ENCODE data around the gene MBTD1. TPM values are rescaled to one million over a fixed set of nuclear protein-coding genes. Genes with fewer than 3 reads are reported as not detected.

Gene MBTD1
- total RNA-seq, 3 donors from 2014 or later, result 19.4 to 34.5 (median 24.9) TPM

DNA sequence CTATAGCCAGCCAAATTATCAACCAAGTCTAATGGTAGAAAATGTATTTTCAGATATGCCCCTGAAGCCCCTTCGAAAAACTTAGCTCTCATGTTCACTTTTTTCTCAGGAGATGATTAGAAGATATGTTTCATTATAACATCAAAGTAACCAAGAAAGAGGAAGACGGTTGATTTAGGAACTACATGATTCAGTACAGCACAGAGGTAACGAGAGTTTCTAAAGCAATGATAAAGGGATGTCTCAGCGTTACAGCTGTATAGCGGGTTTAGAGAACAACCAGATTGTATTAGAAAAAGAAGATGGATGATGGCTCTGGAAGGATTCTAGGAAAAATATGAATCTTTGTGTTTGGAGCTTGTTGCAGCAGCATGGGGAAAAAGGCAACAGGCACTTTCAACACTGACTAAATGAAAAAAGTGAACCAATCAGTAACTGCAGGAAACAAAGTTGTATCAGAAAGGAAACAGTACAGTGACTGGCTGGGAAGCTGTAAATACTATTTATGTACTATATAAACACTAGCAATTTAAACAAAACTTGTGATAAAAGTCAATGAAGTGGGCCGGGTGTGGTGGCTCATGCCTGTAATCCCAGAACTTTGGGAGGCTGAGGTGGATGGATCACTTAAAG, 21.5 kb downstream of the MBTD1 start:
- Histone ChIP-seq H3K9me3 (no peaks in the 10 kb centered on the region), H3K4me3 (no peak overlapping the region), H3K4me1 (no peaks in the 10 kb centered on the region), H3K27me3 (no peaks in the 10 kb centered on the region), H3K36me3 (no peaks in the 10 kb centered on the region), H3K27ac (no peak overlapping the region)
- no peak for DNase-seq (ENCODE audit: low spot score in 2 of 2)
- TF ChIP-seq, protein P1, sequence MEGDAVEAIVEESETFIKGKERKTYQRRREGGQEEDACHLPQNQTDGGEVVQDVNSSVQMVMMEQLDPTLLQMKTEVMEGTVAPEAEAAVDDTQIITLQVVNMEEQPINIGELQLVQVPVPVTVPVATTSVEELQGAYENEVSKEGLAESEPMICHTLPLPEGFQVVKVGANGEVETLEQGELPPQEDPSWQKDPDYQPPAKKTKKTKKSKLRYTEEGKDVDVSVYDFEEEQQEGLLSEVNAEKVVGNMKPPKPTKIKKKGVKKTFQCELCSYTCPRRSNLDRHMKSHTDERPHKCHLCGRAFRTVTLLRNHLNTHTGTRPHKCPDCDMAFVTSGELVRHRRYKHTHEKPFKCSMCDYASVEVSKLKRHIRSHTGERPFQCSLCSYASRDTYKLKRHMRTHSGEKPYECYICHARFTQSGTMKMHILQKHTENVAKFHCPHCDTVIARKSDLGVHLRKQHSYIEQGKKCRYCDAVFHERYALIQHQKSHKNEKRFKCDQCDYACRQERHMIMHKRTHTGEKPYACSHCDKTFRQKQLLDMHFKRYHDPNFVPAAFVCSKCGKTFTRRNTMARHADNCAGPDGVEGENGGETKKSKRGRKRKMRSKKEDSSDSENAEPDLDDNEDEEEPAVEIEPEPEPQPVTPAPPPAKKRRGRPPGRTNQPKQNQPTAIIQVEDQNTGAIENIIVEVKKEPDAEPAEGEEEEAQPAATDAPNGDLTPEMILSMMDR (IDR thresholded peaks at IDR 0.05), result no peak
- TF ChIP-seq POLR2A (IDR thresholded peaks at IDR 0.05) (no peak), POLR2AphosphoS5 (IDR thresholded peaks at IDR 0.05) (no peak)
- intact Hi-C loops (cut with DNase I; ENCODE audit: low total_unique reads), result no loop called here

DNA sequence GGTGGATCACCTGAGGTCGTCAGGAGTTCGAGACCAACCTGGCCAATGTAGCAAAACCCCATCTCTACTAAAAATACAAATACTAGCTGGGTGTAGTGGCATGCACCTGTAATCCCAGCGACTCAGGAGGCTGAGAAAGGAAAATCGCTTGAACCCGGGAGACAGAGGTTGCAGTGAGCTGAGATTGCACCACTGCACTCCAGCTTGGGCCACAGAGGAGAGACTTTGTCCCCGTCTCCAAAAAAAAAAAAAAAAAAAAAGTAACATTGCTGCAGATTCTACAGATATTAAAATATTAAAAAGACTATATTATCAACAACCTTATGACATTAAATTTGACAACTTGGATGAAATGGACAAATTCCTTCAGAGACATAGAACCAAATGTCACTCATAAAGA, 25.7 kb downstream of the MBTD1 start:
- Histone ChIP-seq H3K27me3 (no peaks in the 10 kb centered on the region), H3K4me3 (no peak overlapping the region), H3K4me1 (no peaks in the 10 kb centered on the region), H3K9me3 (no peaks in the 10 kb centered on the region), H3K36me3 (no peaks in the 10 kb centered on the region), H3K27ac (no peak overlapping the region)
- TF ChIP-seq POLR2AphosphoS5 (IDR thresholded peaks at IDR 0.05) (no peak), POLR2A (IDR thresholded peaks at IDR 0.05) (no peak)
- TF ChIP-seq, protein P1 (IDR thresholded peaks at IDR 0.05), result no peak
- DNase-seq (ENCODE audit: low spot score in 2 of 2), result no peak
- intact Hi-C loops (cut with DNase I; ENCODE audit: low total_unique reads), result no loop called here

DNA sequence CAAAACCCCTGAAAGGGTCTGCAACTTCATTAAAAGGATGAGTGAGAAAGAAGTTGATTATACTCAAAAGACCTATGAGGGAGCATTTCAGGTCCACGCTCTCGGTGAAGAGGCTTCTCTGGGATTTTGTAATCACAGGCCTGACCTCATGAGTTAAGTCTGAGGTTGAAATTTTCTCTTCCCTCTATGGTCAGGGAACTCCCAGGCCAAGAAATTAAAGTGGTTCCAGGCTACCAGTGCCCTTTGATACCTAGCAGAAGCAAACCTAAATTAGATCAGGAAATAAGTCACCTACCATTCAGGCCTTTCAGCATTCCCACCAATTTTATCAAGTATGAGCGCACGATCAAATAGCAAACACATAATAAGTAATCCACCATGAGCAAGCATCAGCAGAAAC, 27.9 kb downstream of the MBTD1 start:
- intact Hi-C loops (cut with DNase I; ENCODE audit: low total_unique reads), result no loop called here
- H3K4me1 ChIP-seq, result no peaks in the 10 kb centered on the region
- H3K4me3 ChIP-seq, result no peak overlapping the region
- no peaks in the 10 kb centered on the region for H3K9me3 ChIP-seq
- no peaks in the 10 kb centered on the region for H3K36me3 ChIP-seq
- DNase-seq (ENCODE audit: low spot score in 2 of 2), result no peak
- H3K27ac ChIP-seq, result no peak overlapping the region
- no peaks in the 10 kb centered on the region for H3K27me3 ChIP-seq
- TF ChIP-seq POLR2AphosphoS5 (IDR thresholded peaks at IDR 0.05), result no peak
- no peak for TF ChIP-seq POLR2A (IDR thresholded peaks at IDR 0.05)
- TF ChIP-seq, protein P1 (IDR thresholded peaks at IDR 0.05), result no peak

DNA sequence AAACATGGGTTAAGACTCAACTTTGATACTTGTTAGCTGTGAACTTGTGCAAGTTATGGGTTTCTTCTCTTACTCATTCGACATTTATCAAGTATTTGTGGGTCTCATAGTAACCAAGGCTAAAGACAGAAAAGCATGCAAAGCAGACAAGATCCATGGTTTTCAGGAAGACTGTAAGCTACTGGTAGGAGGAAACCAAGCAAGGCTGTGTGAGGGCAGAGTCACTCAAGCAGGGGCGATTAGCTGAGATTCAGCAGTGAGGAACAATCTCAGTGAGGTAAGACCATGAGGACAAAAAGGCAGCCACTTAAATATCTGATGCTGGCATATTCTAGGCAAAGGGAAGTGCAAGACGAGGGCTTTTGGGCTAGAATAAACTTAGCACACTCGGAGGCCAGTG, 29.5 kb downstream of the MBTD1 start:
- H3K27ac ChIP-seq, result no peak overlapping the region
- TF ChIP-seq POLR2A (IDR thresholded peaks at IDR 0.05) (no peak), POLR2AphosphoS5 (IDR thresholded peaks at IDR 0.05) (no peak)
- TF ChIP-seq, protein P1 (IDR thresholded peaks at IDR 0.05), result no peak
- H3K4me1 ChIP-seq, result no peaks in the 10 kb centered on the region
- DNase-seq (ENCODE audit: low spot score in 2 of 2), result no peak
- no peaks in the 10 kb centered on the region for H3K36me3 ChIP-seq
- intact Hi-C loops (cut with DNase I; ENCODE audit: low total_unique reads), result no loop called here
- H3K4me3 ChIP-seq, result no peak overlapping the region
- H3K27me3 ChIP-seq, result no peaks in the 10 kb centered on the region
- no peaks in the 10 kb centered on the region for H3K9me3 ChIP-seq

DNA sequence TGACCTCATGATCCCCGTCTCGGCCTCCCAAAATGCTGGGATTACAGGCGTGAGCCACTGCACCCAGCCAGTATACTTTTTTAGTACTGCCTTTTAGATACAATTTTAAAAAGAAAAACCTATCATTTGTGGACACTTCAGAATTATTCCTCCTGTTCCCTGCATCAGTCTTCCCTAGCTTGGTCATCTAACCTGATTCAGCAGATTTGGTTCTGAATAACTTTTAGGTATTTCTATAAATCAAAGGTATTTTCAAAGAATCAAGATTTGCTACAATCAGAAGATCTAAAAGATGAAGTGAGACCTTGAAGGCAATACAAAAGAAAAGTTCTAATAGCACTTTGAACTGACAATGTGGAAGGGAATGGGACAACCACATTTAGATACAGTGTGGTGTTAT, 30.0 kb downstream of the MBTD1 start:
- Histone ChIP-seq H3K36me3 (no peaks in the 10 kb centered on the region), H3K27me3 (no peaks in the 10 kb centered on the region), H3K27ac (no peak overlapping the region), H3K4me3 (no peak overlapping the region), H3K4me1 (no peaks in the 10 kb centered on the region), H3K9me3 (no peaks in the 10 kb centered on the region)
- TF ChIP-seq, protein P1 (IDR thresholded peaks at IDR 0.05), result no peak
- TF ChIP-seq POLR2A (IDR thresholded peaks at IDR 0.05) (no peak), POLR2AphosphoS5 (IDR thresholded peaks at IDR 0.05) (no peak)
- intact Hi-C loops (cut with DNase I; ENCODE audit: low total_unique reads), result no loop called here
- DNase-seq (ENCODE audit: low spot score in 2 of 2), result no peak

Data from breast epithelium (tissue), 4 donors.